Memory B cell (primary cell): ENCODE measurements around the gene PLA2G4A.

Experiments used
- ATAC-seq: fragments of 150-1000 bp; cut with Tn5 transposase; 2 replicates; pipeline ENCODE4 v1.10.0; 2021; ENCODE audit warnings: low read depth, mild to moderate bottlenecking, moderate library complexity
- DNase-seq, 2 donors: peaks; one replicate each; pipeline ENCODE4 v3.0.0; 2022; ENCODE audit warnings: low spot score in 2 of 2
- H3K27ac Mint-ChIP-seq: one replicate; pipeline ENCODE4 v1.8.0; 2022; ENCODE audit warnings: mild to moderate bottlenecking, moderate library complexity, mixed read lengths
- H3K27me3 Mint-ChIP-seq: one replicate; pipeline ENCODE4 v1.8.0; 2022; ENCODE audit warnings: mixed read lengths
- H3K36me3 Mint-ChIP-seq: one replicate; pipeline ENCODE4 v1.8.0; 2022; ENCODE audit warnings: mild to moderate bottlenecking, mixed read lengths
- H3K4me1 Mint-ChIP-seq: one replicate; pipeline ENCODE4 v1.8.0; 2022; ENCODE audit warnings: mixed read lengths
- H3K4me3 Mint-ChIP-seq: one replicate; pipeline ENCODE4 v1.8.0; 2022; ENCODE audit warnings: mild to moderate bottlenecking, moderate library complexity, mixed read lengths
- H3K9me3 Mint-ChIP-seq: one replicate; pipeline ENCODE4 v1.8.0; 2022; ENCODE audit warnings: mixed read lengths

PLA2G4A gene

GRCh38 chr1:186828611-186829454 lies at the start of gene PLA2G4A:
Gene PLA2G4A, plus strand, starts transcription at chr1:186828949. Its CDS starts 25,406 bp downstream, at chr1:186854355.
- ATAC-seq (peak; percentile 58), DNase-seq (no peak)
- Mint-ChIP-seq H3K27ac (no peak within 1 kb of the TSS), H3K9me3 (peaks cover 2% of the 10 kb centered on the region), H3K36me3 (no peaks in the 10 kb centered on the region), H3K4me1 (peaks cover 6% of the 10 kb centered on the region), H3K4me3 (peak within 1 kb of the TSS; percentile 79), H3K27me3 (peaks cover 1% of the 10 kb centered on the region)

- Mint-ChIP-seq H3K4me1 (no peaks in the 10 kb centered on the region), H3K27ac (no peak overlapping the region), H3K27me3 (no peaks in the 10 kb centered on the region), H3K4me3 (no peak overlapping the region), H3K36me3 (no peaks in the 10 kb centered on the region), H3K9me3 (no peaks in the 10 kb centered on the region)
- ATAC-seq (no peak), DNase-seq (no peak)
Observed at GRCh38 chr1:186780076-186780475, 48.7 kb upstream of the PLA2G4A start.

GRCh38 chr1:186781730-186782129 lies 47.0 kb upstream of the PLA2G4A start:
- Mint-ChIP-seq H3K4me3 (no peak overlapping the region), H3K4me1 (no peaks in the 10 kb centered on the region), H3K27ac (no peak overlapping the region), H3K9me3 (no peaks in the 10 kb centered on the region), H3K27me3 (no peaks in the 10 kb centered on the region), H3K36me3 (no peaks in the 10 kb centered on the region)
- ATAC-seq (no peak), DNase-seq (no peak)

GRCh38 chr1:186782791-186783190 lies 46.0 kb upstream of the PLA2G4A start:
- DNase-seq, result no peak
- Mint-ChIP-seq H3K27me3 (no peaks in the 10 kb centered on the region), H3K36me3 (no peaks in the 10 kb centered on the region), H3K9me3 (no peaks in the 10 kb centered on the region), H3K27ac (no peak overlapping the region), H3K4me1 (no peaks in the 10 kb centered on the region), H3K4me3 (no peak overlapping the region)
- ATAC-seq, result no peak

GRCh38 chr1:186783193-186783592 lies 45.6 kb upstream of the PLA2G4A start:
- no peak overlapping the region for H3K27ac Mint-ChIP-seq
- no peaks in the 10 kb centered on the region for H3K9me3 Mint-ChIP-seq
- DNase-seq (no peak), ATAC-seq (no peak)
- H3K27me3 Mint-ChIP-seq, result no peaks in the 10 kb centered on the region
- no peaks in the 10 kb centered on the region for H3K4me1 Mint-ChIP-seq
- H3K36me3 Mint-ChIP-seq, result no peaks in the 10 kb centered on the region
- H3K4me3 Mint-ChIP-seq, result no peak overlapping the region

- Mint-ChIP-seq H3K27me3 (no peaks in the 10 kb centered on the region), H3K27ac (no peak overlapping the region), H3K4me1 (no peaks in the 10 kb centered on the region), H3K4me3 (no peak overlapping the region), H3K36me3 (no peaks in the 10 kb centered on the region), H3K9me3 (peaks cover 1% of the 10 kb centered on the region)
- ATAC-seq (no peak), DNase-seq (no peak)
Observed at GRCh38 chr1:186785503-186785902, 43.2 kb upstream of the PLA2G4A start.

- Mint-ChIP-seq H3K27me3 (no peaks in the 10 kb centered on the region), H3K4me3 (no peak overlapping the region), H3K4me1 (no peaks in the 10 kb centered on the region), H3K27ac (no peak overlapping the region), H3K9me3 (peaks cover 1% of the 10 kb centered on the region), H3K36me3 (no peaks in the 10 kb centered on the region)
- DNase-seq (no peak), ATAC-seq (no peak)
Observed at GRCh38 chr1:186790101-186790500, 38.6 kb upstream of the PLA2G4A start.

GRCh38 chr1:186792870-186793581 lies 35.7 kb upstream of the PLA2G4A start:
- Mint-ChIP-seq H3K4me3 (no peak overlapping the region), H3K4me1 (no peaks in the 10 kb centered on the region), H3K27ac (no peak overlapping the region), H3K9me3 (peaks cover 2% of the 10 kb centered on the region), H3K27me3 (no peaks in the 10 kb centered on the region), H3K36me3 (no peaks in the 10 kb centered on the region)
- ATAC-seq (no peak), DNase-seq (no peak)

GRCh38 chr1:186793582-186793927 lies 35.2 kb upstream of the PLA2G4A start:
- ATAC-seq (no peak), DNase-seq (no peak)
- H3K27ac Mint-ChIP-seq, result no peak overlapping the region
- peaks cover 3% of the 10 kb centered on the region for H3K9me3 Mint-ChIP-seq
- H3K4me1 Mint-ChIP-seq, result no peaks in the 10 kb centered on the region
- no peaks in the 10 kb centered on the region for H3K36me3 Mint-ChIP-seq
- H3K4me3 Mint-ChIP-seq, result no peak overlapping the region
- no peaks in the 10 kb centered on the region for H3K27me3 Mint-ChIP-seq

- ATAC-seq, result no peak
Observed at GRCh38 chr1:186798960-186799688, 29.6 kb upstream of the PLA2G4A start.

GRCh38 chr1:186799689-186800054 lies 29.1 kb upstream of the PLA2G4A start:
- Mint-ChIP-seq H3K27ac (no peak overlapping the region), H3K27me3 (no peaks in the 10 kb centered on the region), H3K4me1 (no peaks in the 10 kb centered on the region), H3K9me3 (peaks cover 2% of the 10 kb centered on the region), H3K36me3 (no peaks in the 10 kb centered on the region), H3K4me3 (no peak overlapping the region)
- no peak for ATAC-seq
- no peak for DNase-seq

More at GRCh38 chr1:186798960-186799688, 29.6 kb upstream of the PLA2G4A start:
- Mint-ChIP-seq H3K36me3 (no peaks in the 10 kb centered on the region), H3K9me3 (peaks cover 2% of the 10 kb centered on the region), H3K4me3 (no peak overlapping the region), H3K4me1 (no peaks in the 10 kb centered on the region), H3K27me3 (no peaks in the 10 kb centered on the region), H3K27ac (no peak overlapping the region)
- DNase-seq, result no peak

GRCh38 chr1:186802388-186802787 lies 26.4 kb upstream of the PLA2G4A start:
- no peak for DNase-seq
- no peak overlapping the region for H3K27ac Mint-ChIP-seq

GRCh38 chr1:186804679-186805078 lies 24.1 kb upstream of the PLA2G4A start:
- Mint-ChIP-seq H3K9me3 (no peaks in the 10 kb centered on the region), H3K36me3 (no peaks in the 10 kb centered on the region), H3K4me3 (no peak overlapping the region), H3K27ac (no peak overlapping the region), H3K4me1 (no peaks in the 10 kb centered on the region), H3K27me3 (no peaks in the 10 kb centered on the region)
- ATAC-seq (no peak), DNase-seq (no peak)

More at GRCh38 chr1:186802388-186802787, 26.4 kb upstream of the PLA2G4A start:
- Mint-ChIP-seq H3K4me3 (no peak overlapping the region), H3K27me3 (no peaks in the 10 kb centered on the region), H3K9me3 (peaks cover 2% of the 10 kb centered on the region), H3K36me3 (no peaks in the 10 kb centered on the region), H3K4me1 (no peaks in the 10 kb centered on the region)
- no peak for ATAC-seq

- DNase-seq (no peak), ATAC-seq (no peak)
- Mint-ChIP-seq H3K27me3 (no peaks in the 10 kb centered on the region), H3K36me3 (no peaks in the 10 kb centered on the region), H3K9me3 (no peaks in the 10 kb centered on the region), H3K4me1 (no peaks in the 10 kb centered on the region), H3K27ac (no peak overlapping the region), H3K4me3 (no peak overlapping the region)
Observed at GRCh38 chr1:186806477-186806876, 22.3 kb upstream of the PLA2G4A start.
